Measurements from ENCODE around the gene AKNA. TPM values are rescaled to one million over a fixed set of nuclear protein-coding genes. Genes with fewer than 3 reads are reported as not detected.
"Not testable (repeated sequence)": the region's sequence is repeated elsewhere in the genome, so short reads cannot be mapped to it uniquely, and the experiment has no call there.

Gene AKNA
- total RNA-seq, 1 donor from 2014 or later, result 4.6 TPM

- intact Hi-C loops (cut with DNase I); ATAC-seq (ENCODE audit: poor library complexity); DNase-seq: not testable (repeated sequence)
These were observed 54.1 kb downstream of the AKNA start for GRCh38 chr9:114333718-114334117.

- ATAC-seq (ENCODE audit: poor library complexity); intact Hi-C loops (cut with DNase I); DNase-seq: not testable (repeated sequence)
These were observed 55.2 kb downstream of the AKNA start for GRCh38 chr9:114332474-114333040.

- DNase-seq; intact Hi-C loops (cut with DNase I); ATAC-seq (ENCODE audit: poor library complexity): not testable (repeated sequence)
These were observed 56.3 kb downstream of the AKNA start for GRCh38 chr9:114331229-114332195.

DNA sequence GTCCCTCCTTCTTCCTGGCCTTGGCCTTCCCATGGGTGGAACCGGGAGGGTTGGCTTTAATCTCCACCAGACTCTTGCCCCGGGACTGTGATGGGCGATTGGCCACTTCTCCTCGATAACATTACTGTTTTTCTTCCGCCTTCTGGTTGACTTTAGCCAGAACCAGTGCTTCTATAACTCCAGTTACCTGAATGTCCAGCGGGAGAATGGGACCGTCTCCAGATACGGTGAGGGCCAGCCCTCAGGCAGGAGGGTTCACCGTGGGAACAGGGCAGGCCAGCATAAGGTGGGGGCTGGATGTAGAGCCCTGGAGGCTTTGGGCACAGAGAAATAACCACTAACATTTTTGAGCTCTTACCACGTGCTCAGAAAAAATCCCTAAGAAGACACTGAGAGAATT, 57.1 kb downstream of the AKNA start:
- ATAC-seq (ENCODE audit: poor library complexity) (no peak), DNase-seq (no peak)
- intact Hi-C loops (cut with DNase I), result no loop called here

GRCh38 chr9:114329625-114330022, 58.2 kb downstream of the AKNA start, which contains the start of gene ORM2:
Gene ORM2 (plus strand): TSS chr9:114329869. CDS start chr9:114329905, 36 bp downstream.
- ATAC-seq (ENCODE audit: poor library complexity); intact Hi-C loops (cut with DNase I); DNase-seq: not testable (repeated sequence)

GRCh38 chr9:114328937-114329624, 58.7 kb downstream of the AKNA start:
- intact Hi-C loops (cut with DNase I), result not testable (repeated sequence)

GRCh38 chr9:114328357-114328820, 59.4 kb downstream of the AKNA start:
- DNase-seq; intact Hi-C loops (cut with DNase I); ATAC-seq (ENCODE audit: poor library complexity): not testable (repeated sequence)

More at GRCh38 chr9:114328937-114329624, 58.7 kb downstream of the AKNA start:
- ATAC-seq (ENCODE audit: poor library complexity); DNase-seq: not testable (repeated sequence)

DNA sequence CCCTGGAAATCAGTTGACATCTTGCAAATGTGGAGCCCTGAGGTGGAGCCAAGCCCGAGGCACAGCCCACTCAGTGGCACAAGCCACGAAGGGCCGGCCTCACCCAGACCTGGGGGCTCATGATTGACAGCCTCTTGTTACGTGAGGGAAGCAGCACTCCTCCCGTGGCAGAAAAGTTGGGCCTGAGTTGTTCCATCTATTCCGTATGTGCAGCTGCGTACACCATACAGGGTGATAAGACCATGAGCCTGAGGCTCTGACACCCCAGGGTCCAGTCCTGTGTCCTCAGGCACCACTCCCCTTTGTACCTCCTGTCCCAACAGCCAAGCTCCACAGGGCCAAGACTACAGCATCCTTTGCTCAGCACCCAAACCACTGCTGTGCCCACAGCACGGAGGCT, 60.0 kb downstream of the AKNA start:
- DNase-seq (no peak), ATAC-seq (ENCODE audit: poor library complexity) (no peak)
- intact Hi-C loops (cut with DNase I), result no loop called here

DNA sequence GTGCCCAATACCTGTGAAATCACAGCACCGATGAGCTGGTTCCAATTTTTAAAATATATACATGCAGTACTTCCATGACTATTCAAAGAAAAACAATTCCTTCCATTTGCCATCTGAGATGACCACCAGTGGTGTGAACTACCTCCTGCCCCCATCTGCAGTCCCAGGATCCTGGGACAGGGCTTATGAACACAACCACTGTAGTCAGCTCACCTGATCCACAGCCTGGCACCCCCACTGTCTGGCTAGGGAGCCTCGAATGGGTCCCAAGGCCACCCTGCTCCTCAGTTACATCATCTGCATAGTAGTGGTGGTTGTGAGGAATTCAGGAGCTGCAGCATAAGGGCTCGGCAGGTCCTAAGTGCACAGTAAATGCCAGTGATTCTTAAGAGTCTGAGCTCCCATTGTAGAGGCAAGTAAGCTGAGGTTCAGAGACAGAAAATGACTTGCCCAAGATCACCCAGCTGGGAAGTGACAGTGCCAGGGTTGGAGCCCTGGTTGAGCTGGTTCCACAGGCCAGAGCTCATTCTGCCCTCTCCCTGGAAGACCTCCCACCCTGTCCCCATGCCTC, 62.0 kb downstream of the AKNA start:
- ATAC-seq (ENCODE audit: poor library complexity); DNase-seq; intact Hi-C loops (cut with DNase I): not testable (repeated sequence)

- intact Hi-C loops (cut with DNase I); ATAC-seq (ENCODE audit: poor library complexity); DNase-seq: not testable (repeated sequence)
These were observed 62.8 kb downstream of the AKNA start for GRCh38 chr9:114324965-114325364.

- DNase-seq, result no peak
- ATAC-seq (ENCODE audit: poor library complexity), result no peak
- intact Hi-C loops (cut with DNase I), result no loop called here
These were observed 63.3 kb downstream of the AKNA start for GRCh38 chr9:114324492-114324891.

GRCh38 chr9:114323849-114324248, 63.9 kb downstream of the AKNA start:
- DNase-seq; intact Hi-C loops (cut with DNase I); ATAC-seq (ENCODE audit: poor library complexity): not testable (repeated sequence)

- DNase-seq; intact Hi-C loops (cut with DNase I): not testable (repeated sequence)
- peak; percentile 36 for ATAC-seq (ENCODE audit: poor library complexity)
These were observed 64.8 kb downstream of the AKNA start, which contains the start of gene ORM1 for GRCh38 chr9:114322831-114323531. Gene ORM1 (plus strand): TSS chr9:114323098. CDS start chr9:114323134, 36 bp downstream.

DNA sequence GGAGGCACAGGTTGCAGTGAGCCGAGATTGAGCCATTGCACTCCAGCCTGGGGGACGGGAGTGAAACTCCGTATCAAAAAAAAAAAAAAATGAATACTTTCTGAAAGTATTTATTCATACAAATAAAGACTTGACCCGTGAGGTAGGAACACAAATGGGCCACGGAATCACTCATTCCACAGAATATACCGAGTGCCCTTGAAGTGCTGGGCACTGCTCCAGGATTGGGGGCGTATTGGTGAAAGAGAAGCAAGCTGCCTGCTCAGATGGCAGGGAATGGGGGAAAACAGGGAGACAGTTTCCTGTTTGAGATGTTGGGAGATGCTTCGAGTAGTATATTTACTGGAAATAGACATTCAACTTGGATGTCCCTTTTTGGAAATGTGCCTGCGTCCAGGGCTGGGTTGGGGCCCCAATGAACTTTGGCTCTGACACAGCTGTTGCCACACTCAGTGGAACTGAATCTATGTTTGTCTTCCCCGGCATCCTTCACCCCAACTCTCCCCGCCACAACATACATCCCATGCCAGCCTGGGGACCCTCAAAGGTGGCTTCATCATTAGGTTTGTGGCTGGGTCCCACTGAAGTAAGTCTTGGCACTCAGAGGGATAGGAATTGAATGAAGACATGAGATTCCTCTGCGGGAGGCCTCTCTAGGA, 65.5 kb downstream of the AKNA start:
- ATAC-seq (ENCODE audit: poor library complexity); DNase-seq; intact Hi-C loops (cut with DNase I): not testable (repeated sequence)

DNA sequence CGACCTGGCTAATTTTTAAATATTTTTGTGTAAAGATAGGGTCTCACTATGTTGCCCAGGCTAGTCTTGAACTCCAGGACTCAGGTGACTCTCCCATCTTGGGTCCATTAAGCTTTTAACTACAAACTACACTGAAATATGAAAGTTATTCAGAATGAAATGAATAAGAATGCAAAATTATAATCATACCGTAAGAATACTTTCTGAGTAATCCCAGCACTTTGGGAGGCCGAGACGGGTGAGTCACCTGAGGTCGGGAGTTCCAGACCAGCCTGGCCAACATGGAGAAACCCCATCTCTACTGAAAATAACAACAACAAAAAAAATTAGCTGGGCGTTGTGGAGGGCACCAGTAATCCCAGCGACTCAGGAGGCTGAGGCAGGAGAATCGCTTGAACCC, 66.0 kb downstream of the AKNA start:
- ATAC-seq (ENCODE audit: poor library complexity) (no peak), DNase-seq (no peak)
- intact Hi-C loops (cut with DNase I), result no loop called here

DNA sequence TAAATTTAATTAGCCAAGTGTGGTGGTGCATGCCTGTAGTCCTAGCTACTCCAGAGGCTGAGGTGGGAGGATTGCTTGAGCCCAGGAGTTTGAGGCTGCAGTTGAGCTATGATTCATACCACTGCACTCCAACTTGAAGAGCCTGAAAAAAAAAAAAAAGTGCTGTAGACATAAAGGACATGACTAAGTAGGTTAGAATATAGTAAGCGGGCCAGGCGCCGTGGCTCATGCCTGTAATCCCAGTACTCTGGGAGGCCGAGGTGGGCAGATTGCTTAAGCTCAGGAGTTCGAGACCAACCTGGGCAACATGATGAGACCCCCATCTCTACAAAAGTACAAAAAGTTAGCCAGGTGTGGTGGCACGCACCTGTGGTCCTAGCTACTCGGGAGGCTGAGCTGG, 67.1 kb downstream of the AKNA start:
- intact Hi-C loops (cut with DNase I); ATAC-seq (ENCODE audit: poor library complexity); DNase-seq: not testable (repeated sequence)

DNA sequence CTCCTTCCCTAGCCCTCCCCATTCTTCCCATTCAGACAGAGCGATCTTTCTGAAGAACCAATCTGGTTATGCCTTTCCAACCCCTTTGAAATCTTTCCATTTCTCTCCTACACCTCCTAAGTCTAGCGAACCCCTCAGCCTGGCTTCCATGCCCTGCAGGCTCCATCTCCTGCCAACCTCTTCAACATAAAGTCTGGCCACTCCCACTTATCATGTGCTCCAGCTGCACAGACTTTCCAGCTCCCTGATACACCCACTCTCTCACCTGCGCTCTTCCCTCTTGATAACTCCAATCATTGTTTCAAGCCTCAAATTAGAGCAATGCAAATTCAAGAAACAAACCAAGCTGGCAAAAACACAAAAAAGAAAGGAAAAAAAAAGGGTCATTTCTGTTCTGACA, 68.6 kb downstream of the AKNA start:
- intact Hi-C loops (cut with DNase I), result no loop called here
- no peak for DNase-seq
- no peak for ATAC-seq (ENCODE audit: poor library complexity)
